ENCODE data around the gene AEBP1.

AEBP1 gene

GRCh38 chr7:44142028-44142427 is 37.9 kb downstream of the AEBP1 start:
- no peak for DNase-seq (ENCODE audit: low spot score)

GRCh38 chr7:44143646-44144250 is 39.6 kb downstream of the AEBP1 start:
- DNase-seq (ENCODE audit: low spot score): no peak

GRCh38 chr7:44144426-44144967 is 40.4 kb downstream of the AEBP1 start:
- DNase-seq (ENCODE audit: low spot score): no peak

- no peak for DNase-seq (ENCODE audit: low spot score)
Observed at GRCh38 chr7:44144968-44145478, 40.9 kb downstream of the AEBP1 start.

- no peak for DNase-seq (ENCODE audit: low spot score)
Observed at GRCh38 chr7:44145479-44145968, 41.4 kb downstream of the AEBP1 start.

DNA sequence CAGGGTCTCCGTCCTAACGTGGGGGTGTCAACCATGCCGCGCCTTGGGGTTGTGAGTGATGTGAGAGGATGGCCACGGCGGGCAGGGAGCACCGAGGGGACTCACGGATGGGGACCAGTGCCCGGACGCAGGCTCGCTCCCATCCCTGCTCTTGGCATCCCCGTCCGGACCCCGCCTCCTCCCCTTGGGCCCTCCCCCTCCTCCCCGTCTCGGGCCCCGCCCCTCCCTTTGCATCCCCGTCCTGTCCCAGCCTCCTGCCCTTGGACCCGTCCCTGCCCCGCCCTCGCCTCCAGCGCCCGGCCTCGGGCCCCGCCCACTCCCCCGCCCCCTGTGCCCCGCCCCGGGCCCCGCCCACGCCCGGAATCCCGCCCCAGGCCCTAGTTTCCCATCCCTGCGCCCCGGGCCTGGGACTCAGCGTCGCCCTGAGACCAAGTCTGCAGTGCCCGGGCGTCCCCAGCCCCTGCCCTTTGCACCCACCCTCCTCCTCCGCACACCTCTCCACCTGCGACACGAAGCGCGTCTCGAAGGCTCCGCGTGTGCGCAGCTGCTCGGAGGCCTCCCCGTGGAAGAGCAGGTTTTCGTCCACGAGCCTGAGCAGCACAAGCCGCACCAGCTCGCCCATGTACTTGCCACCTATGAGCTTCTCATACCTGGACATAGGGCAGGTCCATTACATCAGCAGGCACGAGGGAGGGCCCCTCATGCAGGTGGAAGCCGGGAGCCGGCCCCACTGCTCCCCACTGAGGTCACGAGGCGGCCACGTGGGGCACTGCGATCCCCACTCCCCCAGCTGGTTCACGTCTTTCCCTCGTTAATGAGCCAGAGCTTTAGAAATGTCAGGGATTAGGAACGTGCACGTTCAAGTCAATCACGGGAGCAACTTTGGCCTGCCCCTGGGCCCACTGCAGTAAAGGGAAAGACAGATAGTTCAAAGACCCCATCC is 42.1 kb downstream of the AEBP1 start:
- DNase-seq (ENCODE audit: low spot score): peak; percentile 73

DNA sequence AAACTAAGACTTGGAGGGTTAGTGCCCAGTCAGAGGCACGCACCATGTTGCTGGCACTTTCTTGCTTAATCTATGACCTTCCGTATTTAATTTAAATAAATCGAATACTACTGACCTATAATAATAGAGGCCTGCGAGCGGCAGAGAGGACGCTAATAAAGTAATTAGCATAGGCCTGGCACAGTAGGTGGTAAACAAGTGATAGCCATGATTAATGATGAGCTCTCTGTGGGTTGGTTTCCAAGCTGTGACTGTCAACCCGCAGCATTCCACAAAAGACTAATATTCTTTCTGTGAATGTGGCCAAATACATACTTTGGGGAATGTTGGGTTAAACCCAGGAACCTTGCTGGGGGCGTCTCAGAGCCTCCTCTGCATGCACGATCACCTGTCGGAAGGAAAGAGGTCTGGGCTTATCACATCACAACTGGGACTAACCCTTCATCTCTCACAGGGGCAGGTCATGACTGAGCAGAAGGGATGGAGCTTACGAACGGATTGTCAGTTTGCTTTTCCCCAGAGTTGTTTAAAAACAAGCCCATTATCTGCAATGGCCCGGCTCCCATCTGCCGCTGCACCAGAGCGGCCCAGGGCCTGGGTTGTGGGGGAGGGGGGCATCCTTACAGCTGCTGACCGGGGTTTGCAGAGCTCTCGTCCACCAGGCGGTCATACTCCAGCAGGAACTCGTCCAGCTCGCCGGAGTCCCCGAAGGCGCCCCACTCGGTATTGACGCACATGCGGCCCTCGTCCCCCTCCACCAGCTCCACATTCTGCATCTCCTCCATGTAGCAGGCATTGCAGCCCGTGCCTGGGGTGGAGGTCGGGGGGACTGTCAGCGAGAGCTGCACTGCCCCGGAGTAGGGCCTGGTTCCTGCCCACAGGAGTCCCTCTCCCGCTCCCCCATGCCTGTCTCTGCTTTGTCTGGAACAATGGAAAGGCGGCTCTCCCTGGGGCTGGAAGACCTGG is 43.2 kb downstream of the AEBP1 start:
- peak; percentile 38 for DNase-seq (ENCODE audit: low spot score)

GRCh38 chr7:44148166-44148565 is 44.0 kb downstream of the AEBP1 start:
- no peak for DNase-seq (ENCODE audit: low spot score)

- no peak for DNase-seq (ENCODE audit: low spot score)
Observed at GRCh38 chr7:44148961-44149536, 44.9 kb downstream of the AEBP1 start.

- DNase-seq (ENCODE audit: low spot score): no peak
Observed at GRCh38 chr7:44149571-44150465, 45.7 kb downstream of the AEBP1 start.

- DNase-seq (ENCODE audit: low spot score): no peak
Observed at GRCh38 chr7:44150466-44150832, 46.3 kb downstream of the AEBP1 start.

DNA sequence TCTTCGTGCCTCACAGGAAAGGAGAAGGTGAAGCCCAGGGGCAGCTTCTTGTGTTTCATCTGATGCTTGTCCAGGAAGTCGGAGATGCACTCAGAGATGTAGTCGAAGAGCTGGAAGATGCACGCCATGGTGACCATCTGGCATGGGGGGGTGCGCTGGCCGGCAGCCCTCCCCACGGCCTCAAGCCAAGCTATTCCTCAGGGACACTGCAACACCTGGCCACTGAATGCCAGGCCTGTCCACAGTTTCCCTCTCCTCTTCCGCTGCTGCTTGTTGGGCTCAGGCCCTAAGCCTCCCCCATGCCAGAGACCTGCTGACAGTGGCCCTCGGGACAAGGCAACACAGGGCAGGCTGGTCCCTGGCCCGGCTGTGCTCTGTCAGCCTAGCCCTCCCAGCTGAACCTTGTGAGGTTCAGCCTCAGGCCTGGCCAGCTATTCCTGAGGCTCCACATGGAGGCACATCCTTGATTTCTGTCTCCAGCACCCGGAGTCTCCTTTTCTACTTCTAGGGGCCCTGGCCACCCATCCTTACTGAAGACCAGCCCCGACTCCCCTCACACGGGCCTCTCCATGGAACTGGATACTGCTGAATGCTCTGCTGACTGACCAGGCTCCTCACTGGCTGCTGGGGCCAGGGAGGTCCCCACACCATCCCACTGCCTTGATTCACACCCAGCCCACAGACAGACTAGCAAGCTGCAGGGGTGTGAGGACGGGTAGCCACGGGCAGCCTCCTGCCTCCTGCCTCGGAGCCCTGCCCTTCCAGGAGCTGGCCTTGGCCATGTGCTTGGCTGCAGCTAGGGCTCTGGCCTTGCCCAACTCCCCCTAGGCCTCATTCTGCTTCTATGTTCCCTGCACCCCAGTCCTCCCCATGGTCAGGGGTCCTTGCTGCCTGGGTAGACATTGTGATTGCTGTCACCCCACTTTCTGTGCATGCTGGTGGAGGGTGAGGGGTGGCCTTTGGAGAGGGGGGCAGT is 47.1 kb downstream of the AEBP1 start:
- DNase-seq (ENCODE audit: low spot score): no peak

GRCh38 chr7:44151956-44152355 is 47.8 kb downstream of the AEBP1 start:
- DNase-seq (ENCODE audit: low spot score): no peak

DNA sequence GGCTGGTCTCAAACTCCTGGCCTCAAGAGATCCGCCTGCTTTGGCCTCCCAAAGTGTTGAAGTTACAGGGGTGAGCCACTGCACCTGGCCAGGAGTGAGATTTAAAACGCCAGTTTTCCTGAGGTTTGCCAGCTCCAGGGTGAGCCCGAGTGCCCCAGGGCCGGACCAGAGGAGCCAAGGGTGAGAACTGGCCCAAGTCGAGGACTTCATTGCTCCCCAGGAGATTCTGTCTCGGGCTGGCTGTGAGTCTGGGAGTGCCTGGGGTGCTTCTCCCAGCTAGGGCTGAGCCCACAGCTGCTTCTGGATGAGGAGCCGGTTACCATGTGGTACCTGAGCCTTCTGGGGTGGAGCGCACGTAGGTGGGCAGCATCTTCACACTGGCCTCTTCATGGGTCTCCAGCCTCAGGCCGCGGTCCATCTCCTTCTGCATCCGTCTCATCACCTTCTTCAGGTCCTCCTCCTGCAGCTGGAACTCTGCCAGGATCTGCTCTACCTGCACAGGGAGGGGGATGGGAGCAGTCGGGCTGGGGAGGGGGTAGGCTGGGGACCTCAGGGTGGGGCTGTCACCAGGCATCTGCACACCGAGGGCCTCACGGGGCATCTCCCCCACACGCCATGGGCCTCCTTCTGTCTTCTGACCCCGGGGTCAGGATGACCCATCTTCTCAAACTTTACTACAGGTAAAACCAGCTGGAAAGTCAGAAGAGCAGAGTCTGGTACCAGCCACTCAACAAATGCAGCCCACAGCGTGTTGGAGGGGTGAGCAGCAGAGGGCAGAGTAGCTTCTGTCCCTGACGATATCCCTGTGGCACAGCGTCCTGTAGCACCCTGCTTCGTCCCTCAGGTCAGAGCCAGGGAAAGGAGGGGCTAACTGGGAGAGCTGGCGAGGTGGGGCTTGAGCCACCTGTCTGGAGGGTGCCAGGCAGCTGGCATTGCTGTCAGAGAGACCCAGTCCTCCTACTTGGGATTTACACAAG is 49.1 kb downstream of the AEBP1 start:
- no peak for DNase-seq (ENCODE audit: low spot score)

- DNase-seq (ENCODE audit: low spot score): no peak
Observed at GRCh38 chr7:44153948-44154335, 49.8 kb downstream of the AEBP1 start.

DNA sequence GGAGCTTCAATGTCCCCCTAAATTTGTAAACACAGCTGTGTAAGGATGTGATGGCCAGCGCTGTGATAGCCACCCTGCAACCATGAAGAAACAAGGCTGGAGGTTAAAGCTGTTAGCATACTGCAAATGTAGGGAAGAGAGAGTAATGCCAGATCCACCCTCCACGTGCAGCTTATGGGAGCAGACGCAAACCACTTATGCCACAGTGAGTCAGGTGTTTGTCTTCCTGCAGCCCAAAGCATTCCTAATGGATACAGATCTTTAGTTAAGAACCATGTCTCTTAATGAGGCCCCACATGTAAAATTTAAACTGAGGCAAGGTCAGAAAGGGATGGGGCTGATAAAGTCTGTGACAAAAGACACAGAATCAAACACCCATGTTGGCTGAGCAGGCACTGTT is 50.6 kb downstream of the AEBP1 start:
- DNase-seq (ENCODE audit: low spot score): no peak

All from globus pallidus (tissue), 1 donor.